ENCODE results near the gene KIFC3. TPM values are rescaled to one million over a fixed set of nuclear protein-coding genes. Genes with fewer than 3 reads are reported as not detected.

The KIFC3 gene
- total and polyA plus RNA-seq, 2 of the 13 experiments (the other 11 are each of a cell fraction or from before 2014, with no cell fraction given): 42.1 to 45.3 TPM

- TF ChIP-seq ZBED4 (CRISPR knock-in tag; IDR thresholded peaks at IDR 0.05; ENCODE audit: borderline replicate concordance) (peak; percentile 36; the same call in 1 of the 2 replicates), GATA4 (IDR thresholded peaks at IDR 0.05; ENCODE audit: borderline replicate concordance, low read depth) (peak; percentile 76; the same call in 1 of the 2 replicates), ZNF878 (CRISPR knock-in tag; IDR thresholded peaks at IDR 0.05) (peak; percentile 98), SNAPC4 (CRISPR knock-in tag; IDR thresholded peaks at IDR 0.05) (no peak), SALL1 (CRISPR knock-in tag; IDR thresholded peaks at IDR 0.05) (peak; percentile 96), SCMH1 (CRISPR knock-in tag; IDR thresholded peaks at IDR 0.05; ENCODE audit: borderline replicate concordance) (no peak), KMT2A (CRISPR knock-in tag; IDR thresholded peaks at IDR 0.05) (0 out of 2 replicates have a peak, but pooled peaks have one; percentile 18), PAWR (CRISPR knock-in tag; IDR thresholded peaks at IDR 0.05; ENCODE audit: borderline replicate concordance) (no peak), NR2F1 (CRISPR knock-in tag; IDR thresholded peaks at IDR 0.05) (no peak), SIN3A (IDR thresholded peaks at IDR 0.05; ENCODE audit: borderline replicate concordance, low read depth, low read length) (peak; percentile 55; the same call in 1 of the 2 replicates), SP4 (CRISPR knock-in tag; IDR thresholded peaks at IDR 0.05) (no peak), ZNF296 (CRISPR knock-in tag; conservative IDR thresholded peaks at IDR 0.05) (peak; percentile 53; the same call in 1 of the 2 replicates), AHR (CRISPR knock-in tag; IDR thresholded peaks at IDR 0.05) (no peak), ZBTB1 (CRISPR knock-in tag; IDR thresholded peaks at IDR 0.05; ENCODE audit: borderline replicate concordance) (no peak), REPIN1 (CRISPR knock-in tag; IDR thresholded peaks at IDR 0.05; ENCODE audit: borderline replicate concordance, low read depth) (peak; percentile 71), REL (CRISPR knock-in tag; conservative IDR thresholded peaks at IDR 0.05) (no peak)
Observed at GRCh38 chr16:57810197-57811031, 8.1 kb upstream of the KIFC3 start (continued).

Measured in HepG2 (cell line).